Measurements from ENCODE around the gene AIPL1. TPM values are rescaled to one million over a fixed set of nuclear protein-coding genes. Genes with fewer than 3 reads are reported as not detected.

Gene AIPL1
- total RNA-seq, 4 donors from 2014 or later: not detected

- H3K4me3 ChIP-seq (ENCODE audit: low read depth, poor library complexity, severe bottlenecking): no peak overlapping the region
- TF ChIP-seq POLR2A (IDR thresholded peaks at IDR 0.05): no peak
- TF ChIP-seq CTCF (IDR thresholded peaks at IDR 0.05): no peak
- WGBS, 2 donors: 90 to 91% methylated on average over 11 to 15 of the region's 17 CpGs
- no peak for DNase-seq (ENCODE audit: low spot score in 2 of 2)
- intact Hi-C loops (cut with DNase I; ENCODE audit: low total_unique reads): no loop called here
Observed at GRCh38 chr17:6470751-6471521, 36.0 kb upstream of the AIPL1 start.

GRCh38 chr17:6470146-6470718, 35.3 kb upstream of the AIPL1 start:
- DNase-seq (ENCODE audit: low spot score in 2 of 2): no peak
- TF ChIP-seq POLR2A (IDR thresholded peaks at IDR 0.05): no peak
- TF ChIP-seq CTCF (IDR thresholded peaks at IDR 0.05): no peak
- no peak overlapping the region for H3K4me3 ChIP-seq (ENCODE audit: low read depth, poor library complexity, severe bottlenecking)
- 90 to 96% methylated on average over 24 of the region's 24 CpGs for WGBS, 2 donors
- intact Hi-C loops (cut with DNase I; ENCODE audit: low total_unique reads): no loop called here

- intact Hi-C loops (cut with DNase I; ENCODE audit: low total_unique reads): no loop called here
- no peak for DNase-seq (ENCODE audit: low spot score in 2 of 2)
- 89 to 94% methylated on average over 23 of the region's 23 CpGs for WGBS, 2 donors
- H3K4me3 ChIP-seq (ENCODE audit: low read depth, poor library complexity, severe bottlenecking): no peak overlapping the region
- TF ChIP-seq CTCF (IDR thresholded peaks at IDR 0.05) (no peak), POLR2A (IDR thresholded peaks at IDR 0.05) (no peak)
Observed at GRCh38 chr17:6468051-6468790, 33.3 kb upstream of the AIPL1 start.

- TF ChIP-seq CTCF (IDR thresholded peaks at IDR 0.05) (no peak), POLR2A (IDR thresholded peaks at IDR 0.05) (no peak)
Observed at GRCh38 chr17:6467567-6467966, 32.6 kb upstream of the AIPL1 start.

GRCh38 chr17:6465206-6466003, 30.5 kb upstream of the AIPL1 start:
- intact Hi-C loops (cut with DNase I; ENCODE audit: low total_unique reads): no loop called here
- no peak for DNase-seq (ENCODE audit: low spot score in 2 of 2)
- 77 to 87% methylated on average over 19 of the region's 19 CpGs for WGBS, 2 donors
- TF ChIP-seq POLR2A (IDR thresholded peaks at IDR 0.05) (no peak), CTCF (IDR thresholded peaks at IDR 0.05) (no peak)
- no peak overlapping the region for H3K4me3 ChIP-seq (ENCODE audit: low read depth, poor library complexity, severe bottlenecking)

More at GRCh38 chr17:6467567-6467966, 32.6 kb upstream of the AIPL1 start:
- WGBS, 2 donors: 87 to 93% methylated on average over 1 of the region's 1 CpG
- H3K4me3 ChIP-seq (ENCODE audit: low read depth, poor library complexity, severe bottlenecking): no peak overlapping the region
- intact Hi-C loops (cut with DNase I; ENCODE audit: low total_unique reads): no loop called here
- DNase-seq (ENCODE audit: low spot score in 2 of 2): no peak

Measured in lower leg skin (tissue), 4 donors.